ENCODE data around the gene SYNE2. TPM values are rescaled to one million over a fixed set of nuclear protein-coding genes. Genes with fewer than 3 reads are reported as not detected.

The SYNE2 gene
- total and polyA plus RNA-seq, 12 donors: 43.6 to 205 (median 103) TPM

- H3K27me3 ChIP-seq: no peaks in the 10 kb centered on the region
- ATAC-seq (peak; percentile 70 to 89 (median 85)), DNase-seq (peak; percentile 61 to 64)
- intact Hi-C loops (cut with DNase I): no loop called here
- H3K9me3 ChIP-seq: no peaks in the 10 kb centered on the region
- H3K4me1 ChIP-seq: peaks cover 4 to 72% (median 53%) of the 10 kb centered on the region in 9 donors
- peak overlapping the region; percentile 65 to 88 (median 80) for H3K27ac ChIP-seq
- TF ChIP-seq CTCF (IDR thresholded peaks at IDR 0.05): no peak
- H3K4me3 ChIP-seq: peak overlapping the region; percentile 22 to 56 (median 48)
- 24 to 25% methylated on average over 20 of the region's 20 CpGs for WGBS, 2 donors
- peaks cover 0 to 16% (median 0%) of the 10 kb centered on the region in 9 donors for H3K36me3 ChIP-seq
These were observed 344.1 kb downstream of the SYNE2 start for GRCh38 chr14:64196814-64197411.

- ATAC-seq (no peak), DNase-seq (no peak)
- no peak for TF ChIP-seq CTCF (IDR thresholded peaks at IDR 0.05)
- Histone ChIP-seq H3K36me3 (peaks cover 0 to 14% (median 0%) of the 10 kb centered on the region in 9 donors), H3K27me3 (no peaks in the 10 kb centered on the region), H3K27ac (peak overlapping the region in 9 of 10 donors; percentile 71 to 88 (median 81)), H3K9me3 (no peaks in the 10 kb centered on the region), H3K4me1 (peaks cover 4 to 72% (median 53%) of the 10 kb centered on the region in 9 donors), H3K4me3 (peak overlapping the region in 5 of 10 donors; percentile 47 to 56 (median 53))
- WGBS, 2 donors: 70 to 74% methylated on average over 3 of the region's 3 CpGs
- intact Hi-C loops (cut with DNase I): loop anchor here in 1 of 10 donors (2.0 kb wide), 1 partner anchor 19 kb away; no protein-coding TSS in a partner anchor
These were observed 345.2 kb downstream of the SYNE2 start for GRCh38 chr14:64197996-64198395.

GRCh38 chr14:64198486-64198885 lies 345.7 kb downstream of the SYNE2 start:
- peak in 4 of 8 donors; percentile 27 to 33 (median 31) for ATAC-seq
- peak overlapping the region in 1 of 10 donors; percentile 53 for H3K4me3 ChIP-seq

GRCh38 chr14:64200170-64200569 lies 347.4 kb downstream of the SYNE2 start:
- Histone ChIP-seq H3K36me3 (peaks cover 0 to 25% (median 0%) of the 10 kb centered on the region in 9 donors), H3K27ac (peak overlapping the region; percentile 21 to 88 (median 80)), H3K4me1 (peaks cover 4 to 58% (median 40%) of the 10 kb centered on the region in 9 donors), H3K27me3 (no peaks in the 10 kb centered on the region), H3K4me3 (no peak overlapping the region), H3K9me3 (no peaks in the 10 kb centered on the region)
- WGBS, 2 donors: 21 to 38% methylated on average over 4 of the region's 4 CpGs
- intact Hi-C loops (cut with DNase I): no loop called here
- TF ChIP-seq CTCF (IDR thresholded peaks at IDR 0.05): no peak
- DNase-seq (peak; percentile 73 to 76), ATAC-seq (peak; percentile 54 to 78 (median 72))

More at GRCh38 chr14:64198486-64198885, 345.7 kb downstream of the SYNE2 start:
- no peak for TF ChIP-seq CTCF (IDR thresholded peaks at IDR 0.05)
- Histone ChIP-seq H3K9me3 (no peaks in the 10 kb centered on the region), H3K36me3 (peaks cover 0 to 14% (median 0%) of the 10 kb centered on the region in 9 donors), H3K4me1 (peaks cover 4 to 70% (median 51%) of the 10 kb centered on the region in 9 donors), H3K27me3 (no peaks in the 10 kb centered on the region), H3K27ac (peak overlapping the region in 9 of 10 donors; percentile 71 to 88 (median 81))
- no peak for DNase-seq
- intact Hi-C loops (cut with DNase I): loop anchor here in 1 of 10 donors (2.0 kb wide), 1 partner anchor 18 kb away; no protein-coding TSS in a partner anchor
- WGBS, 2 donors: 40 to 61% methylated on average over 3 of the region's 3 CpGs
